ENCODE data around the gene PRRX1.

The PRRX1 gene

DNA sequence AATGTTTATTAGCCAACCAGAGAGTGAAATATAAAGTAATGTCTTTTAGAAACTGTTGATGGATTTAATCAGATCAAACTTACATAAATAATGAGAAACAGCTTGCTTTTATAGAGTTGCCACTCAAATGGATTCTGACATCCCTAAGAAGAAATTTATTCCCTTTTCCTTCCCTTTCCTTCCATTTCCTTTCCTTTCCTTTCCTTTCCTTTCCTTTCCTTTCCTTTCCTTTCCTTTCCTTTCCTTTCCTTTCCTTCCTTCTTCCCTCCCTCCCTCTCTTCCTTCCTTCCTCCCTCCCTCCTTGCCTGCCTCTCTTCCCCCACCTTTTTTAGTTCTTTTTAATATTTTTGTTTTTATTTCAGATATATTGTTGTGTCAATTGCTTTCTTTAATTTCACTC is 27.3 kb downstream of the PRRX1 start:
- no peak for DNase-seq (ENCODE audit: low read depth in 2 of 2)

DNA sequence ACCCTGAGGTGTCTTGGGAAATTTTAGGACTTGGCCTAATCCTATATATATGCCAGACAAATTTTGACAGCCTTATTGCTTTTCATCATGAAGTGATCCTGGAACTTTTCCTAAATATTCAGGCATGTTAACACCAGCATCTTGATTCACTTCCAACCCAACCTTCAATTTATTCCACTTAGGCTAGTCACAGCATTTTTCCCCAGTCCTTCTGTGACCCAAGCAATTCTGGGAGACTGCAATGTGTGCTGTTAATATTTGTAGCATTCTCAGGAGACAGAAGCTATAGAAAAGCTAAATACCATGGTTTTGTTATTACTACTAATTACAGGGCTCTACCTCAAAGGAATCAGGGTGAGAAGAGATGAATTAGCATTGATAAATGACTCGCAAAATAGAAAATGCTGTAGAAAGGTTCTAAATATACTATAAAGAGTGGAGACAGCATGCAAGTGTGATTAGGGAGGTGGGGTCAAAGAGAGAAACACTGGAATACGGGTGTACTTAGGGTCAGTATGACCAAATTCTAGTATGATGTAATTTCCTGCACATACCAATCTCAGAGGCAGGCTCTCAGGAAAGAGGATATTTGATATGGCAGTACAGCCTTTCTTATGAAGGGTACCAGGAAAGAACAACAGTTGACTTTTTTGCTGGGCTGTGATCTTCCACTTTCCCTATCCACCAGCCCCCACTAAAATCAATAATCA is 29.1 kb downstream of the PRRX1 start:
- DNase-seq (ENCODE audit: low read depth in 2 of 2) = no peak

DNA sequence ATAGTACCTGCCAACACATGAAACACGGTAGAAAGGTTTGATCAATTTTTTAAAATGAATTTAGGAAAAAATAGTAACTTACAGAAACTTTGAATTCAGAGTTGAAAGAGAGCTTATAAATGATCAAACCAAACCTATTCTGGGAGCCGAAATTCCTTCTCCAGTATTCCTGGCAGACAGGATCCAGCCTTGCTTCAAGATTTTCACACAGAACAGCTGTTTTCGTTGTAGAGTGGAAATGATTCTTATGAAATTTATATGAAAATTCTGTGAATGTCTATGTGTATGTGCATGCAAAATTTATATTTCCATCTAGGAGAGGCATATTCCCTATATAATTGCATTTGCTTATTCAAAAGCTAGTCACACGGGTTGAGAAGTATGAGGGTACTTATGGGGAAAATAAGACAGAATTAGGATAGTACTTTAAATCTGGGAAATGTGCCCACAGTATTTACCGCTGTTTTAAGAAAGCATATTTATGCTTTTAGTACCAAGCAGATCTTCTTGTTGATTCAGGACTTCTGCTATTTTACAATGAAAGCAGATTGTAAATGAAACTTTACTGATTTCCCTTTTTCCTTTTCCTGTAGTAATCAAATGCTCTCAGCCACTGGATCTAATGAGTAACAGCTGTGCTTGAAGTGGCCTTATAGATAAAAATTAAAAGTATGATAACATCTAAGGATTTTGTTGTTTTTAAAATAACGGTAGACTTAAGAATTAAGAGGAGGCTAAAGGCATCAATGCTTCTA is 30.4 kb downstream of the PRRX1 start:
- DNase-seq (ENCODE audit: low read depth in 2 of 2) = no peak

DNA sequence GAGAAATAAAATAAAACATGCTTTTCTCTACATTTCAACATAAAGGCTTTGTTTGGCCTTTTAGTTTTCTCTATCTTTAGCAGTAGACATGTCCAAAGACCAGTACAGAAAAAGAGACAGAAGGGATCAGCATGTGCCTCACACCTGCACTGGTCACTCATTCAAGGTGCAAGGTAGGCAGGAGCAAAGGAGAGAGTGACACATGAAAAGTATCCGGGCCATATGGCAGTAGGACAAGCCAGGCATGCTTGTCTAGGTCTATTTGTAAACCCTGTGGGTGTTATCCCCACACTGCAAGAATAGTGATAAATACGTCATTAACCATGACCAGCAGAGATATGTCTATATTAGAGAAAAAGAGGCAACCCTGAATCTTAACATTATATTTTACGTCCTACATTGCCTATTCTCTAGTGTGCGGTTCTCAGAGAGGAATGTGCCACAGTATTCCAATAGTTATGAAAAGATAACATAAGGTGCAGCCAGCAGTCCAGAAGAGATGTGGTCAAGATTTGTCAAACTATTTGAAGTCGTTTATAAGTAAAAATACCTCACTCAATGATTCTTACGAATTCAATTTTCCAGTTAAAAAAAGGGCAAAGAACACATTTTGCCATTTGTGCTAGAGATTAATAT is 32.1 kb downstream of the PRRX1 start:
- no peak for DNase-seq (ENCODE audit: low read depth in 2 of 2)

DNA sequence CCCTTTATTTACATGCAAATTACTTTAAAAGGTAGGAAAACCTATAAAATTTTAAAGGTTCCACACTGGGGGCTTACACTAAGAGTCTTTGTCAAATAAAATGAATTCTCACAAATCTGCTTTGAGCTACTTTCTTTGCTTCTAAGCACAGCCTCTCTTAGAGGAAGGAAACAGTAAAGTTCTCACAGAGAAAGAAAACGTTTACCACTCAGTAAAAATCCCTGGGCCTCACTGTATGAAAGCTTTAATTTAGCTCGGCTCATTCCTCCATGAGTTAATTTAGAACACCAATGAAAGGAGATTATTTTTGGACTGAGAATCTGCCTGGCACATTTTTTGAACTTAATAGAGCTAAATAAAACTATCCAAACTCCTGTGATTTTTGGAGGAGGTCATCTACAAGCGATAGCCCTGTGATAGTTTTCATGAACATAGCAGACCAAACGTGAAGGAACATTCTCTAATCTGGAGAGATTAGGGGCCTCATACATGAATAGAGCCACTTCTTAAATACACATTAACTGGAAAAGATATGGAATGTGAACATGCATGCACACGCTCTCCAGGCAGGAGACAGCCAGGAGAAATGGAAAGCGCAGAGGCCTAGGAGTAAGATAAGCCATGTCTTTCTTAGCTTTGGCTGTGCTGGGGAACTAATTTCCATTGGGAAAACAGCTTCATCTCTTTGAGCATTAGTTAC is 32.8 kb downstream of the PRRX1 start:
- DNase-seq (ENCODE audit: low read depth in 2 of 2) = no peak

DNA sequence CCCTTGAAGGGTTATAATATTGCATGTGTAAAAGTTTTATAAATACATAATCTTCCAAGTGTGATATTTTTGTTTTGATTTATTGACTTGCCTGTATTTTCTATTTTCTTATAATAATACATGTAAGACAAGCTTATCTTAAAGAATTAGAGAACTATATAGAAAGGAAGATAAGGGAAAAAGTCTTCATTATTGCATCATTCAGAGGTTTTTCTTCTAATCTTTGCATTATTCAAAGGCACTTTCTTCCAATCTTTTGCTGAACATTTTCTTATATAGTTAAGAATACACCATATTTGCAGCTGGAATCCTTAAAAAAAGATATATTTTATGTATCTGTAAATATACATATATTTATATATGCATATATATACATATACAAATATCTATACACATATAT is 33.4 kb downstream of the PRRX1 start:
- DNase-seq (ENCODE audit: low read depth in 2 of 2) = no peak

DNA sequence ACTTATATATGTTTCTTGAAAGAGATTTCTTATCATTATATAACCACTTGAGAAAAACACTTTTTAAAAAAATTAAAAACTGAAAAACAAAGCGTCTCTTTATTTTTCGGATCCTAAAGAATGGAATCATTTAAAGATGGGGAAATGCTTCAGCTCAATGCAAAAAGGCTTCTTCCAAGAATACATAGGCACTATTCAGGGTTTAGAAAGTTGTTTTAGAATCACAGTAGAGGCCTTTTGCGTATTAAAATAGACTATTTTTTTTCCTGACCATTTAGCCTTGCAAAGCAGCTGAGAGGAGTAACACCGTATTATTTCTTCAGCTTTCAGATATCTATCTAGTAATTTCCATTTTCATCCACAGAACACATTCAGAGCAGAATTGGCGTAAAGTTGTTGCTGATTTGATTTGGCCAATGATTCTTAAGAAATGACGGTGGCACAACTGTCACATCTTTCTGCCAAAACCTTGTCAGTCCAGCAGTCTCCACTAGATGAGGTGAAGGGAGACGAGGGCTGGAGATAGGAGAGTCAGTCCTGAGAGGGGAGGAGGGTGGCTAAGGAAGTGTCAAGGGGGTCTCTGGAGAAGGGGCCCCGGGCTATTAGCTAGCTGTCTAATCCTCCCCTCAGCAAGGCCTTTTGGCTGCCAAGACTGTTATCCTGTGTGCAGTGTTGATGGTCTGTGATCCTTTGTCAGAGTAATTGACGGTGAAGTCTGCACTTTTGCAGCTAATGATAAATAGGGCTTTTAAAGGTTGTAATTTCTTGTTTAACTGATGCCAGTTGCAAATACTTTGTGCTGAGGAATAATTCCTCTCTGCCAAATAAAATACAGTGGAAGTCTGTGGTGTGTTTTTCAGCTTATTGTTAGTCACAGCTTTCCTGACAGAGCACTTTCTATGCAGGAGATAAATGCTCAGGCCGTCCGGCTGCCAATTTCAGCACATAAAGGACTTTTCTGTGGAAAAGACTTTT is 34.7 kb downstream of the PRRX1 start:
- no peak for DNase-seq (ENCODE audit: low read depth in 2 of 2)

DNA sequence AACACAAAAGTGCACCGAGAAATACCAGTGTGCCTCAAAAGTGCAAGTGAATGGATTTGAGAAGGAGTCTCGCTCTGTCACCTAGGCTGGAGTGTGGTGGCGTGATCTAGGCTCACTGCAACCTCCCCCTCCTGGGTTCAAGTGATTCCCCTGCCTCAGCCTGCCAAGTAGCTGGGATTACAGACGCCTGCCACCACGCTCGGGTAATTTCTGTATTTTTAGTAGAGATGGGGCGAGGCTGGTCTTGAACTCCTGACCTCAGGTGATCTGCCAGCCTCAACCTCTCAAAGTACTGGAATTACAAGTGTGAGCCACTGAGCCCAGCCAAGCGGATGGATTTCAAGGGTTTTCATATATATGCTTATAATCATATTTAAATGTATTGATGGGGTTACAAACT is 35.8 kb downstream of the PRRX1 start:
- no peak for DNase-seq (ENCODE audit: low read depth in 2 of 2)

DNA sequence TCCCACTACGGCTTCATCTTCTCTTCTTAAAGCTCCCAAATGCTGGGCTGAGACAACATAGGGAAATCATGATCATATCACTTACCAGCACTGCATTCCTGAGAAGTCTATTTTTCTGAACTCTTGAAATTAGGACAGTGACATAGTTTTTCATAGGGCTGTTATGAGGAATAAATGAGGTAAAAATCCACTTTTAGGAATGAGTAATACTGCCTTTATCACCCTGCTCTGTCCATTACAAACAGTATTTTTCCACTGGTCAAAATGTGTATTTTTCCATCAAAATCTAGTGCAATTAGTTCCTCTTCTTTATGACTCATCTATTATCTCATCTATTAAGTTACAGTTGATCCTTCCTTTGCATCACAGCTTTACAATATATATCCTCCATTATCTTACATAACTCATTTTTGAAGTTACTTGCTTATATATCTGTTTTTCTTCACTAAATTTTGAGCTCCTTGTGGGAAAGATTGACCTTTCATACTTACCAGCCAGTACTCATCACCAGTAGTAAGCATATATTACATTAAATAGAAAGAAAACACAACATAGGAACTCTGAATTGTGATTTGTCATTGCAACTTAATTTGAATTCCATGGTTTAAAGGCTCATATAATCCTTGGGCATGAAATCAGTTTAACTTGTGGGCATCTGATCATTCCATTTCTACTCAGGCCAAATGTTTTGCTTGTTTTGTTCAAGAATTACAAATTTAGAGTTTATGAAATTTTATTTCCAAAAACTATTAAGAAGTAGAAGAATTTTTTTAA is 37.1 kb downstream of the PRRX1 start:
- DNase-seq (ENCODE audit: low read depth in 2 of 2) = no peak

DNA sequence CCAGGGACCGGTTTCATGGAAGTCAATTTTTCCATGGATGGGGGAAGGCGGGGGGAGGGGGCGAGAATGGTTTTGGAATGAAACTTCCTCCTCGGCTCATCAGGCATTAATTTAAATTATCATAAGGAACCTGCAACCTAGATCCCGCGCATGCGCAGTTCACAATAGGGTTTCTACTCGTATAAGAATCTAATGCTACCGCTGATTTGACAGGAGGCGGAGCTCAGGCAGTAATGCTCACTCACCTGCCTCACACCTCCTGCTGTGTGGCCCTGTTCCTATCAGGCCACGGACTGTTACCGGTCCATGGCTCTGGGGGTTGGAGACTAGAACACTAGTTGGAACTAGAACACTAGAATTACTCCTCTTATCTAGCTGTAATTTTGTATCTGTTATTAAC is 38.0 kb downstream of the PRRX1 start:
- DNase-seq (ENCODE audit: low read depth in 2 of 2) = no peak

DNA sequence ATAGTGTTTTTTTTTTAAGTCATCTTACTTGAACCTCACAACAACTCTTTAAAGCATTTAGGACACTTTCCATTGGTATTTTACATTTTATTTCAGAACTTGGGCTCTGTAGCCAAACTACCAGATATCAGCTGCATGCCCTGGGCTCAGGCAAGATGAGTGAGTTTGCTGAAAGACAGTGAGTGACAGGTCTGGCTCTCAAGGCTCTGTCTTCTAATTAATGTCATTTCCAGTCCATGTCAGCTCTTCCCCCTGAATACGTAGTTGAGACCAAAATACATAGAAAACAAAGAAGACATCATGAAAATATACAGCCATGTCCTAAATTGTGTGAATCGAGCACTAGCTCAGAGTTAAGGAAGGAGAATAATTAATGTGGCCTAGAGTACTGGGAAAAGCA is 39.7 kb downstream of the PRRX1 start:
- no peak for DNase-seq (ENCODE audit: low read depth in 2 of 2)

DNA sequence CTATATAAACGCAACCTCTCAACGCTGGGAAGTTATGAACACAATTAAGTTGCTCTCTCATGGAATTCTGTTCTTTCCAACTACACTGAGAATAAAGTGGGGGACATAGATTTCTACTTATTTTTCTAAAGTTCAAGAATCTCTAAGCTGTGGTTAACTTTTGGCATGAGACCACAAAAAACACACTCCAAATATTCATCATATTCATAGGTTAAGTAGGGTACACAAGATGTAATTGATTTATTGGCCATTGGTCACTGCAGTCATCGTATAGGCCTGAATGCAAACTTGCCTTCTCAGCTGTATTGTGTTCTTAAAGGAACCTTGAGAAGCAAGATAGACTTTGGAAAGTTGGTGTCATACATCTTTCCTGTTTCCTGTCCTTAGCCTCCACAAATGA is 40.3 kb downstream of the PRRX1 start:
- DNase-seq (ENCODE audit: low read depth in 2 of 2) = no peak

DNA sequence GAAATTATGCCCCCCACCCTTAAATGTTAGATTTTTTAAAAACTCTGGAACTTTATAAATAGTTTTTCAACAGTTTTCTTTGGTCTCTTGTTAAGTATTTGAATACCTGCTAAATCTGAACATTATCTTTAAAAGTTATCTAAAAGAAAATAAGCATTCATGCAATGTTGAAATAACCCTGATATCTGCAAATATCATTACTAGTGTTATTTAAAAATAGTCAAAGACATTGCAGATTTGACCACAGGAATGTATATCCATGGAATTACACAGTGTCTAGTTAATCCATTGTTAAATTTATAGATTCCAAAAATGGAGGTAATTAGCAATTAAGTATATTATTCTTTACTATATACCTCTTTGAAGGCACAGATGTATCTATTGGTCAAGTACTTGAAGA is 42.0 kb downstream of the PRRX1 start:
- DNase-seq (ENCODE audit: low read depth in 2 of 2) = no peak

DNA sequence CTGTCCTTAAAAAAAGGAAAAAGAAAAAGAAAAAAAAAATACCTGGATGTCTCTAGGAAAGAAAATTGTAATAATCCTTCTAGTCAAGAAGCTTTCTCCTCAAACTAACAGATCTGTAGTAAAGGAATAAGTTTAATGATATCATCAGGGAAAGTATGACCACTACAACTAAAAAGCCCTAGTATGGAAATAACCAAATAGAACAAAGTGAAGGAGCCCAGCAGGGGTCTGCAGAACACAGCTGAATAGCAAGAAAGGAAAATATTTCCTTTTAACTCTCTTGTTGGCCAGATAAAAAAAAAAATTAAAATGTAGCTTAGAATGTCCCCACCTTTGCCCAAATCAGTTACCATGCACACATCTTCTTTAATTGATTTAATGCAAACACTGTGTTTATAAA is 43.2 kb downstream of the PRRX1 start:
- DNase-seq (ENCODE audit: low read depth in 2 of 2) = no peak

DNA sequence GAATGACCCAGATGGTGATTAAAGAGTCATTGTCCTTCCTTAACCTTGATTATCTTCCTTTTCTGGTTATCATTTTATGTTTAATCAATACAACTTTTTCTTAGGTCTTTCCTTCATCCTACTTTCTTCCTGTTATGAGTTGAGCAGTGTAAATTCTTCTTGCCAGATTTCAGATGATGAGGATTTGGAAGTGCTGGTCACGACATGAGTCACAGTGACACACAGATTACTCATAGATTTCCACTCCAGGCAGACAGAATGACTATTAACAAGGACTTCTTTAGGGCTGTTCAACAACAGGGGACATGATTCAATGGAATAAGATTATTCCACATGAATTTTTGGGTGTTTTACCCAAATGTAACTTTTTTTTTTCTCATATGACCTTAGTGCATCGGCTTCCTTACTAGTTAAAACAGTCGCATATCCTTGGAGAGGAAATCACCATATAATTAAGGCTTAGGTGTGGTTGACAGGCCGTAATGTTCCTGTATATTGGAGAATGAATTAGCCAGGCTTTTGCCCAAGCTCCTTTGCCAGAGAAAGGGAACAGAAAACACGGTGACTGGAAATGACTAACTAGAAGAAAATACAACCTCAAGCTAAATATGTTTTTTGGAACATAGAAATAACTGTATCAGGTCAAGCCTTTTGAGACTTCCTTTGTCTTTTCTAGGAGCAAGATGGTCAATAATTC is 44.2 kb downstream of the PRRX1 start:
- DNase-seq (ENCODE audit: low read depth in 2 of 2) = no peak

DNA sequence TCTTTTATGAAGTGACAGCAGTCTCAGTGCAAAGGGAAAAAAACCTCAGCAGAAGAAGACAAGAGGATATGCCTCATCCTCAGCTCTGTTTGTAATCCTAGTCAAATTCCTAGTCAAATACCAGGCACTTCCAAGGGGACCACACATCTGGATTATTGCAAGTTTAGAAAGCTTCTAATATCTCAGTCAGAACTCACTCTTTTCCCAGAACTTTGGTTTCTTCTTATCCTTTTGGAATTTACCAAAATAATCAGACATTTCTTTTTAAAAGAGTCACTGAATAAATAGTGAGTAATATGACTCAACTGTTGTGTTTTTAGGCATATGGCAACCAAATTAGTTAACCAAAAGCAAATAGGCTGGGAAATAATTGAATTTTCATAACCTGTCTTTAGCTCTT is 47.8 kb downstream of the PRRX1 start:
- DNase-seq (ENCODE audit: low read depth in 2 of 2) = no peak

DNA sequence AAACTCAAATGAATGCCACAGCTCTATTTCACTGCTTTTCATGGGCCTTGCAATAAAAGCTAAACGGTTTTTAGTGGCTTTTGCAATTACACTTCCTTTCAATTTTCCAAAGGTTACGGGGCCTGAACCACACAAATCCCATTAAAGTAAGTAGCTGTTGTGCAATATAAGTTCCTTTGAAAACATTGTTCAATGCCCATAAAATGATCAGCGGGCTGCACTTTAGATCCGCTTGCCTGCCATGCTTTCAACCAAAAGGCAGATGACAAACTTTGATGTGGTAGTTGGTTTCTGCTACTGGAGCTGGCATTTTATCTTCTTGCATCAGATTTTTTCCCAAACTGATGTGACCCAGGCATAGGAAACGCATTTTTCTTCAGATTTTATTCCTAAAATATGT is 50.2 kb downstream of the PRRX1 start:
- no peak for DNase-seq (ENCODE audit: low read depth in 2 of 2)

DNA sequence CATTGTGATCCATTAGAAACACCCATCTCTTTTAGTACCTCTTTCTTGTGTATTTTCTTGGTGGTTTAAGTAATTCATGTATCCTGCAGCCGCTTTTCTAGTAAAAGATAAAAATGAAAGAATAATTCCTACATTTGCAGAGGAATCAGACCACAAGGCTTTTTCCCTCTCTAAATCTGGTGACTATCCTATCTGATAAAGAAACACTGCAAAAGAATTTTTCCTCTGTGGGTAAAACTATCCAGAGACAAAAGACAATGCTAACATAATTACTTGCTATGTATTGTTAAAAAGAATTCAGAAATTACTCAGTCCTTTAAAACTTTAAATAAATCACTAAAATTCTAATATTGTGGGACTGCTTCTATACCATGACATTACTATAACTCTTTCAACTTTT is 51.0 kb downstream of the PRRX1 start:
- DNase-seq (ENCODE audit: low read depth in 2 of 2) = no peak

DNA sequence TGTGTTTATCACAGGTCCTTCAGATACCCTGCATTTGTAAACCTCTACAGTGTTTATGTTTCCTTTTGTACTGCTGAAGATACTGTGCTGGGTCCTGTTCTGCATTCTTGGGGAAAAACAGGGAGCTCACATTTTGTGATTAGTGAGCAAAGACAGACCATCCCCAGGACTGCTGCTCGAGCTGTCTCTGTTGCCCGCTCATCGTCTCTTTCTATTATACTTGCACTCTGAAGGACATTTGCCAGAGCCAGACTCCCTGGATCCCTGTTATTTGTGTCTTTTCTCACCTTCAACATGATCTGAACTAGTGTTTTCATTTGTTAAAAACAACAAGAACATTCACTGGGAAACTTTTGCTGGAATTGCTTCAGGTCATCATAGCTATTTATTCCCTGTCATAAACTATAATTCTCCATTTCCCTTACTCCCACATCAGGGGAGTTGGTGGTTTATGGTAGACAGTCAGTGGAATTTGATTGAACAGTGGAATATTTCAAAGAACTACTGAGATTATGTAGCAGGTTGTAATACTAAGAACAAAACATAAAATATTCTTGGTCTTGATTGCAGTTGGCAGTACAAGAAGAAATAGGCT is 53.0 kb downstream of the PRRX1 start:
- DNase-seq (ENCODE audit: low read depth in 2 of 2) = no peak

DNA sequence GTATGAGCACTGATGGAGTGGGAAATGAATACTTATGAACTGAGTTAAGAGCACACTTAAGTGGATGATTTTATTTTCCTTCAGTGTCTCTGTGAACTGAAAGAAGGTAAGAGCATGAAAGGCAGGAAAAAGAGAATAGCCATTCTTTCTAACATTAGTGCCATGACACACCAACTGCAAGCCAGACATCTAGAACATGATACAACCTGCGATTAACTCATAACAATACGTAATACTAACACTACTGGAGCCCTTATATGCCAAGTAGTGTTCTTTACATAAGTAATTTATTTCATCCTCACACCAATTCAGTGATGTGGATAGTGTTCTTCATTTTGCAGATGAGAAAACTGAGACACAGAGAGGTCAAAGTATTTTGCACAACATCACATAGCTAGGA is 56.7 kb downstream of the PRRX1 start:
- no peak for DNase-seq (ENCODE audit: low read depth in 2 of 2)

Data from activated CD8-positive, alpha-beta memory T cell treated with anti-CD3 and anti-CD28 coated beads for 4 hours (primary cell).